ENCODE results near the gene IL23R. TPM values are rescaled to one million over a fixed set of nuclear protein-coding genes. Genes with fewer than 3 reads are reported as not detected.

The IL23R gene
- total and polyA plus RNA-seq, 12 donors = 0.03 to 9.5 (median 1.9) TPM

GRCh38 chr1:67261680-67262079, 95.4 kb downstream of the IL23R start:
- Histone ChIP-seq H3K36me3 (replicated peaks in 1 of 2) (no peaks in the 10 kb centered on the region), H3K4me1 (replicated peaks in 1 of 2) (peaks cover 0 to 2% of the 10 kb centered on the region in 2 donors), H3K27ac (no peak overlapping the region), H3K9me3 (replicated peaks in 1 of 3) (no peaks in the 10 kb centered on the region), H3K27me3 (no peaks in the 10 kb centered on the region), H3K4me3 (no peak overlapping the region)
- DNase-seq = no peak
- 39 to 68% (median 54%) methylated on average over 4 of the region's 4 CpGs for WGBS, 4 donors
- intact Hi-C loops (cut with DNase I) = no loop called here
- TF ChIP-seq POLR2A (IDR thresholded peaks at IDR 0.05) = no peak
- TF ChIP-seq CTCF (IDR thresholded peaks at IDR 0.05) = no peak

- 84 to 91% (median 86%) methylated on average over 5 of the region's 5 CpGs for WGBS, 4 donors
- TF ChIP-seq CTCF (IDR thresholded peaks at IDR 0.05) (no peak), POLR2A (IDR thresholded peaks at IDR 0.05) (no peak)
- Histone ChIP-seq H3K36me3 (replicated peaks in 1 of 2) (no peaks in the 10 kb centered on the region), H3K27me3 (no peaks in the 10 kb centered on the region), H3K27ac (no peak overlapping the region), H3K9me3 (replicated peaks in 1 of 3) (no peaks in the 10 kb centered on the region), H3K4me1 (replicated peaks in 1 of 2) (peaks cover 0 to 2% of the 10 kb centered on the region in 2 donors), H3K4me3 (no peak overlapping the region)
- no peak for DNase-seq
- intact Hi-C loops (cut with DNase I) = no loop called here
These were observed 96.5 kb downstream of the IL23R start for GRCh38 chr1:67262735-67263134.

GRCh38 chr1:67264152-67264551, 97.9 kb downstream of the IL23R start:
- intact Hi-C loops (cut with DNase I) = no loop called here
- no peak for TF ChIP-seq CTCF (IDR thresholded peaks at IDR 0.05)
- TF ChIP-seq POLR2A (IDR thresholded peaks at IDR 0.05) = no peak

GRCh38 chr1:67264899-67265298, 98.6 kb downstream of the IL23R start:
- 46 to 57% (median 53%) methylated on average over 3 of the region's 3 CpGs for WGBS, 4 donors
- Histone ChIP-seq H3K4me3 (no peak overlapping the region), H3K27me3 (no peaks in the 10 kb centered on the region), H3K36me3 (replicated peaks in 1 of 2) (no peaks in the 10 kb centered on the region), H3K4me1 (replicated peaks in 1 of 2) (peaks cover 0 to 2% of the 10 kb centered on the region in 2 donors), H3K27ac (no peak overlapping the region), H3K9me3 (replicated peaks in 1 of 3) (no peaks in the 10 kb centered on the region)
- no peak for DNase-seq
- intact Hi-C loops (cut with DNase I) = no loop called here
- TF ChIP-seq POLR2A (IDR thresholded peaks at IDR 0.05) = no peak
- TF ChIP-seq CTCF (IDR thresholded peaks at IDR 0.05) = no peak

More at GRCh38 chr1:67264152-67264551, 97.9 kb downstream of the IL23R start:
- Histone ChIP-seq H3K27ac (no peak overlapping the region), H3K4me3 (no peak overlapping the region), H3K27me3 (no peaks in the 10 kb centered on the region), H3K9me3 (replicated peaks in 1 of 3) (no peaks in the 10 kb centered on the region), H3K4me1 (replicated peaks in 1 of 2) (peaks cover 0 to 2% of the 10 kb centered on the region in 2 donors), H3K36me3 (replicated peaks in 1 of 2) (no peaks in the 10 kb centered on the region)
- no peak for DNase-seq

Measured in adrenal gland (tissue), 12 donors.